WERI-Rb-1 (cell line): Measurements from ENCODE around the gene RASIP1.

Experiments
- DNase-seq: peaks from one replicate; pipeline ENCODE4 v3.0.0-alpha.2; 2020
- H3K27ac ChIP-seq: fragments of 250-450 bp; sonication (Bioruptor Pico); 2 replicates; pipeline ENCODE4 v1.5.1; 2020; ENCODE audit warnings: mild to moderate bottlenecking, moderate library complexity
- H3K27me3 ChIP-seq: fragments of 250-450 bp; sonication (Bioruptor Pico); 2 replicates; pipeline ENCODE4 v1.5.1; 2021; ENCODE audit warnings: mild to moderate bottlenecking, low read depth, moderate library complexity; ENCODE audit not compliant: insufficient read depth, severe bottlenecking
- H3K36me3 ChIP-seq: fragments of 250-450 bp; sonication (Bioruptor Pico); 2 replicates; pipeline ENCODE4 v1.5.1; 2020; ENCODE audit warnings: mild to moderate bottlenecking, moderate library complexity
- H3K4me3 ChIP-seq: 2 replicates; pipeline ENCODE4 v1.5.1; 2011; ENCODE audit warnings: low read depth, mild to moderate bottlenecking, control low read depth, low read length
- H3K9me3 ChIP-seq: fragments of 250-450 bp; sonication (Bioruptor Pico); 2 replicates; pipeline ENCODE4 v1.5.1; 2021; ENCODE audit warnings: mild to moderate bottlenecking, moderate library complexity; ENCODE audit not compliant: severe bottlenecking
- TF ChIP-seq, protein P1 (sequence below): IDR thresholded peaks from 2 replicates; pipeline ENCODE4 v1.5.1; 2011; ENCODE audit warnings: low read depth, mild to moderate bottlenecking, control low read depth, inconsistent platforms, low read length

The RASIP1 gene

DNA sequence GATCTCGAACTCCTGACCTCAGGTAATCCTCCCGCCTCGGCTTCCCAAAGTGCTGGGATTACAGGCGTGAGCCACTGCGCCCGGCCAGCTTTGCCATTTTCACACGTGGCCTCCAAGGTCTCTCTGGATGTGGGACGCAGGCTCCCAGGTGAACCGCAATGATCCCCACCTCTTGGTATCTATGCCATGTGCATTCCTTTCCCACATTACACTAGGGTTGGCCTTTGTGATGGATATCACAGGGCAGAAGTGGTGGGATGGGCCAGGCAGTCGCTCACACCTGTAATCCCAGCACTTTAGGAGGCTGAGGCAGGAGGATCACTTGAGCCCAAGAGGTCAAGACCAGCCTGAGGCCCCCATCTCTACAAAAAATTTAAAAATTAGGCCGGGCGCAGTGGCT lies 37.3 kb upstream of the RASIP1 start:
- no peaks in the 10 kb centered on the region for H3K9me3 ChIP-seq
- H3K27ac ChIP-seq = no peak overlapping the region
- no peaks in the 10 kb centered on the region for H3K27me3 ChIP-seq
- TF ChIP-seq, protein P1, sequence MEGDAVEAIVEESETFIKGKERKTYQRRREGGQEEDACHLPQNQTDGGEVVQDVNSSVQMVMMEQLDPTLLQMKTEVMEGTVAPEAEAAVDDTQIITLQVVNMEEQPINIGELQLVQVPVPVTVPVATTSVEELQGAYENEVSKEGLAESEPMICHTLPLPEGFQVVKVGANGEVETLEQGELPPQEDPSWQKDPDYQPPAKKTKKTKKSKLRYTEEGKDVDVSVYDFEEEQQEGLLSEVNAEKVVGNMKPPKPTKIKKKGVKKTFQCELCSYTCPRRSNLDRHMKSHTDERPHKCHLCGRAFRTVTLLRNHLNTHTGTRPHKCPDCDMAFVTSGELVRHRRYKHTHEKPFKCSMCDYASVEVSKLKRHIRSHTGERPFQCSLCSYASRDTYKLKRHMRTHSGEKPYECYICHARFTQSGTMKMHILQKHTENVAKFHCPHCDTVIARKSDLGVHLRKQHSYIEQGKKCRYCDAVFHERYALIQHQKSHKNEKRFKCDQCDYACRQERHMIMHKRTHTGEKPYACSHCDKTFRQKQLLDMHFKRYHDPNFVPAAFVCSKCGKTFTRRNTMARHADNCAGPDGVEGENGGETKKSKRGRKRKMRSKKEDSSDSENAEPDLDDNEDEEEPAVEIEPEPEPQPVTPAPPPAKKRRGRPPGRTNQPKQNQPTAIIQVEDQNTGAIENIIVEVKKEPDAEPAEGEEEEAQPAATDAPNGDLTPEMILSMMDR = no peak
- H3K4me3 ChIP-seq = no peak overlapping the region
- no peaks in the 10 kb centered on the region for H3K36me3 ChIP-seq
- no peak for DNase-seq

DNA sequence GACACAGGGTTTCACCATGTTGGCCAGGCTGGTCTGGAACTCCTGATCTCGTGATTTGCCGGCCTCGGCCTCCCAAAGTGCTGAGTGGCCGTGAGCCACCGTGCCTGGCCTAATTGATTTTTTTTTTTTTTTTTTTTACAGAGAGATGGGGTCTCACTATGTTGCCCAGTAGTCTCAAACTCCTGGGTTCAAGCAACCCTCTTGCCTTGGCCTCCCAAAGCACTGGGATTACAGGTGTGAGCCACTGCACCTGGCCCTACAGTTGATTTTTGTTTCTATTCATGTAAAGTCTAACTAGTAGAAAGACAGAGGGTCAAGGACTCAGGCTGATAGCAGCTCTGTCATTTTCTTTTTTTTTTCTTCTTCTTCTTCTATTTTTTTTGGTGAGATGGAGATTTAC lies 36.7 kb upstream of the RASIP1 start:
- H3K27ac ChIP-seq = no peak overlapping the region
- H3K27me3 ChIP-seq = no peaks in the 10 kb centered on the region
- H3K4me3 ChIP-seq = no peak overlapping the region
- H3K36me3 ChIP-seq = no peaks in the 10 kb centered on the region
- no peak for DNase-seq
- H3K9me3 ChIP-seq = no peaks in the 10 kb centered on the region
- TF ChIP-seq, protein P1 = no peak

DNA sequence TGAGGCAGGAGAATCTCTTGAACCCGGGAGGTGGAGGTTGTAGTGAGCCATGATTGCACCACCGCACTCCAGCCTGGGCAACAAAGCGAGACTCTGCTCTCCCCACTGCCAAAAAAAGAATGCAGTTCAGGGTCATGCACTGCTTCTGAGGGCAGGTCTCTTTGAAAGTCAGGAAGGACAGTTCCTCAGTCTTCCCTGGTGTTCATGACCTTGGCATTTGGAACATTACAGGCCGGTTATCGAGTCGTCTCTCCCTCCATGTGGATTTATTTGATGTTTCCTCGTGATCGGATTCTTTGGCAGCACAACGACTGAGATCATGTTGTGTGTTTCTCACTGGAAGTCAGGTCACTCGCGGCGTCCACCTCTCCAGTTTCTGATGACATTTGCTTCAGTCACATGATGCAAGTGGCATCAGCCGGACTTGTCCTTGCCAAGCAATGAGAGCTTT lies 32.1 kb upstream of the RASIP1 start:
- Histone ChIP-seq H3K27ac (no peak overlapping the region), H3K9me3 (no peaks in the 10 kb centered on the region), H3K27me3 (no peaks in the 10 kb centered on the region), H3K4me3 (no peak overlapping the region), H3K36me3 (no peaks in the 10 kb centered on the region)
- TF ChIP-seq, protein P1 = no peak
- no peak for DNase-seq

DNA sequence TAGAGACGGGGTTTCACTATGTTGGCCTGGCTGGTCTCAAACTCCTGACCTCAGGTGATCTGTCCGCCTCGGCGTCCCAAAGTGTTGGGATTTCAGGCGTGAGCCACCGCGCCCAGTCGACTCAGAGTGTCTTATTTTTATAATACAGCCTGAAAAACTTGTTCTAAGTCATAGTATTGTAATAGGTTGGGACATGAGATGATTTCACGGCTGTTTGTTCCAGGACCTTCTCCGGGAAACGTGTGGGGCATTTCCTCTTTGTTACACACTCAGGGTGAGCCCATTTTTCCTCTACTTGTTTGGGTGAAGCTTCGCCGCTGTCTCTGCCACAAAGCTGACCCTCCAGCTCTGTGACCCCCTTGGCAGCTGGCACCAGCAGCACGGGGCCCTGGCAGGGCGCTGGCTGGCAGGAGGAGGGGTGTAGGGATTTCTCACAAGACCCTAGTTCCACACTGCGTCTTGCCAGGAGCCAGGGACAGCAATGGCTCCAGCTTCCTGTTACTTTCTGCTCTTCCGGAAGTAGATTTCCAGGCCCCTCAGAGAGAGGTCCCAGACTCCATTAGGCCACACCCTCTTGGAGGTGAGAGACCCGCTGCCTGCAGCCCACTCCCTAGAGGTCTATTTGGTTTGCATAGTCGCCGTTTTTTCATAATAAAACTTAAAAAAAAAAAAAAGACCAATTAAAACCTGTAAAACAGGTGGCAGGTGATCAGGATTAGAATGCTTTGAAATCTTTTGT lies 30.5 kb upstream of the RASIP1 start:
- Histone ChIP-seq H3K27ac (no peak overlapping the region), H3K9me3 (no peaks in the 10 kb centered on the region), H3K4me3 (no peak overlapping the region), H3K36me3 (no peaks in the 10 kb centered on the region), H3K27me3 (no peaks in the 10 kb centered on the region)
- no peak for DNase-seq
- TF ChIP-seq, protein P1 = no peak

DNA sequence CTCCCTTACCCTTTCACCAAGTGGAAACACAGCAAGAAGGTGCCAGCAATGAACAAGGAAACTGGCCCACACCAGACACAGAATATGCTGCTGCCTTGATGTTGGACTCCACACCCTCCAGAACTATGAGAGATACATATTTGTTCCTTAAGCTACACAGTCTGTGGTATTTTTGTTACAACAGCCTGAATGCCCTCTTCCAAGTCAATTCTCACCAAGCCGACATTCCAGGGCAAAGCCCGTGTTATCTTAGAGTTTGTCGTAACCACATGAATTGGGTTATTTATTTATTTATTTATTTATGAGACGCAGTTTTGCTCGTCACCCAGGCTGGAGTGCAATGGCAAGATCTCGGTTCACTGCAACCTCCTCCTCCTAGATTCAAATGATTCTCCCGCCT lies 29.9 kb upstream of the RASIP1 start:
- Histone ChIP-seq H3K36me3 (no peaks in the 10 kb centered on the region), H3K27ac (no peak overlapping the region), H3K4me3 (no peak overlapping the region), H3K9me3 (no peaks in the 10 kb centered on the region), H3K27me3 (no peaks in the 10 kb centered on the region)
- no peak for DNase-seq
- TF ChIP-seq, protein P1 = no peak
